Mesodermal cell (in vitro differentiated cells): Measurements from ENCODE around the gene KRTAP16-1.

Experiments used
- H3K27ac ChIP-seq: 2 replicates; pipeline ENCODE4 v1.7.0; 2013; ENCODE audit warnings: mild to moderate bottlenecking, low read depth, low read length, moderate library complexity; ENCODE audit not compliant: severe bottlenecking
- H3K36me3 ChIP-seq: 2 replicates; pipeline ENCODE4 v1.7.1; 2013; ENCODE audit warnings: mild to moderate bottlenecking, low read length, moderate library complexity; ENCODE audit not compliant: control insufficient read depth, insufficient read depth
- H3K4me1 ChIP-seq: one replicate; pipeline ENCODE4 v1.7.1; 2013; ENCODE audit warnings: mild to moderate bottlenecking, low read length; ENCODE audit not compliant: insufficient read depth, control insufficient read depth, poor library complexity, severe bottlenecking
- H3K4me3 ChIP-seq: 2 replicates; pipeline ENCODE4 v1.7.0; 2013; ENCODE audit warnings: low read length, control low read depth, mild to moderate bottlenecking; ENCODE audit not compliant: insufficient read depth, poor library complexity, severe bottlenecking; ENCODE audit errors: extremely low read depth
- H3K9me3 ChIP-seq: 2 replicates; pipeline ENCODE4 v1.7.1; 2013; ENCODE audit warnings: mild to moderate bottlenecking, low read length, moderate library complexity; ENCODE audit not compliant: control insufficient read depth
- WGBS, 2 experiments: methylation state at CpG; one replicate each; pipeline ENCODE4 v1.1.5; 2013; ENCODE audit warnings: missing lambda C conversion rate in 2 of 2; ENCODE audit not compliant: insufficient coverage in 2 of 2; 5-methylcytosine and 5-hydroxymethylcytosine counted together

The KRTAP16-1 gene

DNA sequence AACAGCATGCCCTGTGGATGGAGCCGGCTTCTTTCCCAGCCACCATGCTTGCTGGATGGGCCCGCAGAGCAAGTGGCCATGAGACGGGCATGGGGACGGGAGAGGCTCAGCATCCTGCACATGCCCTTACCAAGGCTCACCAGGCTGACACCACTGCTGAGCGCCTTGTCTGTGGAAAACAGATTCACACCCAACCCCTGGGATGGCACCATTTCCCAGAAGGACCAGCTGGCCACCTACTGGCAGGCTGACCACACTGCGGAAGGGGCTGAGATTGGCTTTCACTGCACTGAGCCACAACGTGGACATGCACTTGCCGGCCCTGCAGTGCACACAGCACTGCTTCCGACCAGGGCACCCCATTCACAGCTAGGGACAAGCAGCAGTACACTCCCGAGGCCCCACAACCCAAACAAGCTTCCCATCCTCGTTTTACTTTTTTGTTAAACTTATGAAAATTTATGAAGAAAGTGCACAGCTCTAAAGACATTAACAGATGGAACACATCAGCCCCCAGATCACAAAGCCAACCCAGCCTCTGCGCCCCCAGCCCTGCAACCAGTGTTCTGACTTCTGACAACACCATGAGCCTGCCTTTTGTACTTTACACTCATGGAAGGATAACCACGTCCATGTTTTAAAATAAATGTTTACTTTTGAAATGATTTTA, 20.3 kb upstream of the KRTAP16-1 start:
- Histone ChIP-seq H3K27ac (no peak overlapping the region), H3K4me1 (no peaks in the 10 kb centered on the region), H3K9me3 (no peaks in the 10 kb centered on the region), H3K4me3 (no peak overlapping the region), H3K36me3 (no peaks in the 10 kb centered on the region)
- 54 to 73% methylated on average over 9 of the region's 13 CpGs for WGBS, 2 experiments

DNA sequence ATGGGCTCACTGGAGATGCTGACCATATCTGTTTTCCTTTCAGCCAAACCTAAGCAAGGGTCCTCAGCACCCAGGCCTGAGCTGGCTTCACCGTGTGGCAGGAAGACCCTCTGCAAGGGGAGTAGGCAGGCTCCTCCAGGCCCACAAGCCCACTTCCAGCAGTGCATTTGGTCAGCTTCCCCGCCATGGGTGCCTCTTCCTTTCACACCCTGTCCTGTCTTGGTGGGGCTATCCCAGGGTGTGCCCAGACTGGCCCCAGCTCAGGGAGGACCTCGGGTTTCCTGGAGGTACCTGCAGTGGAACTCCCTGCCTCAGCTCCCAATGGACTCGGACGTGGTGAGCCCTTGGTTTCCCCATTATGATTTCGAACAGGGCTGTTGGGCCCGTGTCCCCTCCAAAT, 19.1 kb upstream of the KRTAP16-1 start:
- Histone ChIP-seq H3K4me1 (no peaks in the 10 kb centered on the region), H3K36me3 (no peaks in the 10 kb centered on the region), H3K9me3 (no peaks in the 10 kb centered on the region), H3K4me3 (no peak overlapping the region), H3K27ac (no peak overlapping the region)
- 91 to 94% methylated on average over 7 of the region's 7 CpGs for WGBS, 2 experiments

DNA sequence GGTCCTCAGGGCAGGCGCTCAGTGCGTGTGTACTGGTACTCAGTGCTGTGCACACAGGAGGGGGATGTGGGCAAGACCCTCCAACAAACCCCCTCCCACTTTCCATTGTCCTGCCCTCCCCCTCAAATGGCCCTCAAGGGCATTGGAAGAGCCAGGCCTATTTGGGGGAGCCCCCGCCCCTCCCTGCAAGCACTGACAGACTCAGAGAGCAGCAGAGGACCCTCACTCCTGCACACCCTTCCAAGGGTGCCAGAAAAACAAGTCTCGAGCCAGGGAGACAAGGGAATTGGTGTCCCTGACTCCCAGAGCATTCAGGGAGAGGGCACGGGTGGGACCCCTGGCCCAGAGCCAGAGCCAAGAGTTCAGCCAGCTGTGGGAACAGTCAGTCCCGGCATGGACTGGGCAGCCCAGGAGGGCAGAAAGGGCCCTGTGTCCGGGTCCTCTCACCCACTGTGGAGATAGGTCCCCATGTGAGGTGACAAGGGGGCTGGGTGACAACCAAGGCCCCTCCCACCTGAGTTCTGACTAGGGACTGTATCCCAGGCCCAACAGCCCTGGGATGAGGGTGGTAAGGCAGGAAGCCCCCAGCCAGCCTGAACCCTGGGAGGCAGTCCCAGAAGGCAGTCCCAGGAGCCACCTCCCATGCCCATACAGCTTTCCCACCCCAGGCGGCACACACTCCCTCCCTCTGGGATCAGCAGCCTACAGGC, 18.5 kb upstream of the KRTAP16-1 start:
- WGBS, 2 experiments, result 91% methylated on average over 6 to 8 of the region's 8 CpGs
- Histone ChIP-seq H3K36me3 (no peaks in the 10 kb centered on the region), H3K9me3 (no peaks in the 10 kb centered on the region)

DNA sequence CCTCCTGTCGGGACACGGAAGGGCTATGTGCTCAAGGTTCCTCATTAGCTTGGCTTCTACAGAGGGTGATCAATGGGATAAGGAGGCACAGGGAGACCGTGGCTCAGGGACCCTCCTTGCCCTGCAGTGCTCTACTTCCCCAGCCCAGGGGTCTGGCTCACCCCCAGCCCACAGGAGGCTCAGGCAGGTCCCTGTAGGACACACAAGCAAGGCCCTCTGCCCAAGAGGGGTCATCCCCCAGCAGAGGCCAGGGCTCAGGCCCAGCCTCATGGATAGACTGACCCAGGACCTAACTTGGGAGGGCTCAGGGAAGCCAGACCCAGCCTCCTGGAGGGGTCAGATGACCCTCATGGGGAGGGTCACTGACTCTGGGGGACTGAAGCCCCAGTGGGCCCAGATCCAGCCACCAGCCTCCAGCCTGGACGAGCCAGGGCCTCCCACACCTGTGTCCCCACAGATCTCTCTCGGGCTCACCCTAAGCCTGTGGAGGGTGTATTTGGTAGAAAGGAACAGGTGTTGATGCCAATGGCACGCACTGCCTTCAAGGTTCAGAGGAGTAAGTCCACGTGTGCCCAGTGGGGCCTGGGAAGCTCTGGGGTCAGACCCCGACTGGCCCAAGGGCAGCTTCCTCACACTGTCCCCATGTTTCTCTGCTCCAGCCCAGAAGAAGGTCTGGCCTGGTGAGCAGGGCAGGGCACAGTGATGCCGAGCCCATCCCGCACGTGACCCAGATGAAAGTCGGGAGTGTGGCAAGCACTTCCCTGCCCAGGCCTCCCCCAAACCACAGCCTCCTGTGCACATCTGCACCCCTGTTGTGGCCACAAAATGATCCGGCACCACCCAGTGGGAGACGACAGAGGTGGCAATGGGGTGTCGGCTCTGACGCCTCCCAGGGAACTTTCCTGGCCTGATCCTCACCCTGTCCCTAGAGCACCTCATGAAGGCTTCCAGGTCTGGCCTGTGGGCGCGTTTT, 17.4 kb upstream of the KRTAP16-1 start:
- Histone ChIP-seq H3K9me3 (no peaks in the 10 kb centered on the region), H3K4me3 (no peak overlapping the region), H3K27ac (no peak overlapping the region), H3K4me1 (no peaks in the 10 kb centered on the region), H3K36me3 (no peaks in the 10 kb centered on the region)
- WGBS, 2 experiments, result 83 to 87% methylated on average over 13 to 16 of the region's 18 CpGs

More for the DNA sequence above, 18.5 kb upstream of the KRTAP16-1 start:
- no peaks in the 10 kb centered on the region for H3K4me1 ChIP-seq
- H3K4me3 ChIP-seq, result no peak overlapping the region
- H3K27ac ChIP-seq, result no peak overlapping the region

DNA sequence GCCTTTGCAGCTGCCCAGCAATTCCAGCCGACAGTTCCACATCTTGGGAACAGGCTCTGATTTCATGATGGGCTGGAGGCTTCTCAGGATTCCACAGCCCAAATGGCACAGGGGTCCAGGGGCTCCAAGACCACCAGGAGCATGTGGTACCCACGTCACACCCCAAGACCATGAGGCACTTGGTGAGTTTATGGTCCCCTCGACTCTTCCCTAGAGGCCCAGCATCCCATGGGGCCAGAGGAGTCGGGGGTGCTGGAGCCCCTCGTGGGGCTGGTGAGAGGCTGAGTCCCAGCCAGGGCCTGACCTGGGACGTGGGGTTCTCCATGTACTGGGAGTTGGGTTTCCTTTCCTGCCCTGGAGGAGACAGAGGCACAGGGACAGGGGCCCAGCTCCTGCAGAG, 16.5 kb upstream of the KRTAP16-1 start:
- 87 to 89% methylated on average over 5 of the region's 6 CpGs for WGBS, 2 experiments
- no peak overlapping the region for H3K27ac ChIP-seq

DNA sequence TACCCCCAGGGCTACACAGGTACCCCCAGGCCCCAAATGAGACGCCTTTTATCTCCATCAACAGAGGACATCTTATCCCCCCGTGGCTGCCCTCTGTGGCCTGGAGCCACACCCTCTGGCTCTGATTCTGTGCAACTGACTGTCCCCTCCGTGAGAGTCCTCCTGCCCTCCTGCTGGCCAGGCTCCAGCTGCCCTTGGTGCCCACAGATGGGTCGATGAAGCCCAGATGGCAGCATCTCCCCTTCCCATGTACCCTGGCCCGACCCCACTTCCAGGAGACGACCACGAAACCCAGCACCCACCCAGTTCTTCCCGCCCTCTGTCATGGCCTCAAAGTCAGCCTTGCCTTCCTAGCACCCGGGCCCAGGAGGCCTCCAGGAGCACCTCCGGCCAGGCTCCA, 16.0 kb upstream of the KRTAP16-1 start:
- WGBS, 2 experiments, result 89 to 90% methylated on average over 5 to 7 of the region's 10 CpGs
- Histone ChIP-seq H3K4me3 (no peak overlapping the region), H3K36me3 (no peaks in the 10 kb centered on the region)

More for the DNA sequence above, 16.5 kb upstream of the KRTAP16-1 start:
- Histone ChIP-seq H3K4me1 (no peaks in the 10 kb centered on the region), H3K9me3 (no peaks in the 10 kb centered on the region), H3K36me3 (no peaks in the 10 kb centered on the region), H3K4me3 (no peak overlapping the region)

DNA sequence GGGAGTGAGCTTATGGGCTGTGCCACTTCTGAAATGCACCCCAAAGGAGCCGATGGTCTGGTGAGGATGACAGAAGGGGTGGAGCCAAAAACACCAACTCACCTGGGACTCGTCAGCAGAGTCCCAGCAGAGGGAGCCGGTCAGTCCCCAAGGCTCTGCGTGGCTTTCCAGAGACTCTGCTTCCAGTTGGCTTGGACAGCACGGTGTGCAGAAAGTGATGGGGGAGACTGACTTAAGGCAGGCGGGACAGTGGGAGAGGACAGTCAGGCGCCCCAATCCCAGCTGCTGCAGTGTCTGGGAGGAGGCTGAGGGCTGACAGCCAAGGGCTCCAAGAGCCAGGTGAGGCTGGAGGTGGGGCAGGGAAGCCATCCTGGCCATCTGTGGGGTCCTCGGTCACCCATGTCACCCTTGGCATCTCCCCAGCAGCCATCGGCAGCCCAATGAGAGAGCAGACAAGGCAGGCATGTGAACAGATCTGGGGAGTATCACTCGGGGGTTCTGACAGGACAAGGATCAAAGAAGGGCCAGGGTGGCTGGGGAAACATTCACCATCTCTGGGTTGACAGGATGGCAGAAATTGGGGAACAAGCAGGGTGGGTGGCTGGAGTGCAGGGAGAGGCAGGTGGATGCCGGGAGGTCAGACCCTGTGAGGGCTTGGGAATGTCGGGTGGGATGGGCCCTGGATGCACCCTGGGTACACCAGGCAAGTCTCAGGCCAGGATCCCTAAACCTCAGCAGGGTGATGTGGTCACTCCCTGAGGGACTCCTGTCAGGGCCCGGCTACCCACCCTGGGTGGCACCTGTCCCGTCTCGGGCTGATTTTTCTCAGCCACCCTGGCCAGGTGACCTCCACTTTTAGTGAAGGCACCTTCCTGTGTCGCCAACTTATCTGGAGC, 15.3 kb upstream of the KRTAP16-1 start:
- H3K36me3 ChIP-seq, result no peaks in the 10 kb centered on the region
- H3K27ac ChIP-seq, result no peak overlapping the region
- H3K9me3 ChIP-seq, result peaks cover 8% of the 10 kb centered on the region
- no peaks in the 10 kb centered on the region for H3K4me1 ChIP-seq
- H3K4me3 ChIP-seq, result no peak overlapping the region
- 76 to 79% methylated on average over 14 to 16 of the region's 16 CpGs for WGBS, 2 experiments

More for the DNA sequence above, 16.0 kb upstream of the KRTAP16-1 start:
- Histone ChIP-seq H3K4me1 (no peaks in the 10 kb centered on the region), H3K9me3 (peaks cover 1% of the 10 kb centered on the region), H3K27ac (no peak overlapping the region)

DNA sequence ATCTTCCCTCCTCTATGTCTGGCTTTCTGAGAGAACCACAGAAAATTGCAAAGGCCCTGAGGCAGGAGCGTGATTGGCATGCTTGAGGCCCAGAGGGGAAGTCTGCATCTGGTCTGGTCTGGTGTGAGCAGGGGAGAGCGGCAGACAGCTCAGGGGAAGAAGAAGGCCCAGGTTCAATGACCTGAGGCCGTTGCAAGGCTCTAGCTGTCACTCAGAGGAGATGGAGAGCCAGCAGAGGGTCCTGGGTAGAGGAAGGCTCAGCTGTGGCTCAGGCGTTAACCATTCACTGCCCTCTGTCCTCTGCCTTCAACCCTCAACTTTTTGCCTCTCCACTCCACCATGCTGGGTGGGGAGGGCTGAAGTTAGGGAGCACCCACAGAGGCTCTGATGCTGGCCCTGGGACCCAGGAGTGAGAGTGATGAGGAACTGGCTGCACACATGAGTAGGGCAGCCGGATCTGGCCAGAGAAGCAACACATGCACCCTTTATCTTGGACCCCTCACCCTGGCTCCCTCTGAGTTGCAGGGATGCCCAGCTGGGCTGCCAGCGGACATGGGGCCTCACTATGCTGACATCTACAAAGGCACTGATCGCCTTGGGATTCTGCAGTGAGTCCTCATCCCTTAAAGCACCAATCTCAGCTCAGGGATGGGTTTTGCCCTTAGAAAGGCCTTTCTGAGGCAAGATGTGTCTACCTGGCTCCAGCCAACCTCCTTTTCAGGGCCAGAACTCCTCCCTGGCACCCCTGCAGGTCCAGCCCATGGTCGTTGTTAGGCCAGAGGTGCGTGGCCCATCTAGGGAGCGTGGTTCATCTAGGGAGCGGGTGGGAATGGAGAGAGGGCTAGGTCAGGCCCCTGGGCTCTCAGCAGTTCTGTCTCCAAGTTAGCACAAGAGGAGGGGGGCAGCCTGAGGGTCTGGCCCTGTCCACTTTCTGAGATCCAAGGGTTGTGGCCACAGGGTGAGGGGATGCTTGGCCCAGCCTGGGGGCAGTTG, 14.1 kb upstream of the KRTAP16-1 start:
- H3K9me3 ChIP-seq, result peaks cover 11% of the 10 kb centered on the region
- H3K4me3 ChIP-seq, result no peak overlapping the region
- H3K27ac ChIP-seq, result no peak overlapping the region
- no peaks in the 10 kb centered on the region for H3K4me1 ChIP-seq
- no peaks in the 10 kb centered on the region for H3K36me3 ChIP-seq
- 81 to 91% methylated on average over 6 to 7 of the region's 11 CpGs for WGBS, 2 experiments

DNA sequence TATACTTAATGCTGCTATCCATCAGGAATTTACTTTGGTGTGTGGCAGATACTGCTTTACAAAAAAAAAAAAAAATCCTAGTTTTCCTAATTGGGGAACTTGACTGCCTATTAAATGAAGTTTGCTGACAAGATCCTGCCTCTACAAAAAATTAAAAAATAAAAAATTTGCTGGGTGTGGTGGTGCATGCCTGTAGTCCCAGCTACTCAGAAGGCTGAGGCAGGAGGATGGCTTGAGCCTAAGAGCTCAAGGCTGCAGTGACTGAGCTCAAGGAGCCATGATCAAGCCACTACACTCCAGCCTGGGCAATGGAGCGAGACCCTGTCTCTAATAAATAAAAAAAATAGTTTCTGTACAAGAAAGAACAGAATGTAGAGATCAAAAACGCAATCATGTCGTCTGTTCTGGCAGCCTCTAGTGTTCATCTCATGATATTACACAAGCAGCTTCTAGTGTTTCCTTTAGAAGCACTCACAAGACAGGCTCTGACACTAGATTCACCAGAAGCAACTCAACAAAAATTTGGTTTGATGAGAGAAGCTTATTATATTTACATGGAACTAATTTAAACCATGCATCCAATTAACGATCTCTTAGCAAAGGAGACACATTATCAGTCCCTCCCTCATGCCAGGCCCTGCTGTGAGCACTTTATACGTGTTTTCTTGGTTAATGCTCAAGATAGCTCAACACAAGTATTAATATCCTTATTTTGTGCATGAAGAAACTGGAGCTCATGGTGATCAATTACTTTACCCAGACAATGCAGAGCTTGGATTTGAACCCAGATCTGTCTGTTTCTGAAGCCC, 13.2 kb upstream of the KRTAP16-1 start:
- peaks cover 11% of the 10 kb centered on the region for H3K9me3 ChIP-seq

More for the DNA sequence above, 13.2 kb upstream of the KRTAP16-1 start:
- H3K4me3 ChIP-seq, result no peak overlapping the region
- H3K27ac ChIP-seq, result no peak overlapping the region
- WGBS, 2 experiments, result no CpG with 5 or more reads among the region's 5 CpGs
- H3K36me3 ChIP-seq, result no peaks in the 10 kb centered on the region
- H3K4me1 ChIP-seq, result no peaks in the 10 kb centered on the region
